SH-SY5Y (cell line): ENCODE results near the gene TPX2.

Experiments used
- GATA2 ChIP-seq: IDR thresholded peaks from 2 replicates; pipeline ENCODE4 v1.6.1; 2011; ENCODE audit warnings: mild to moderate bottlenecking, low read depth, low read length
- GATA3 ChIP-seq: IDR thresholded peaks from 2 replicates; pipeline ENCODE4 v1.6.1; 2011; ENCODE audit warnings: low read depth, mild to moderate bottlenecking, low read length, moderate library complexity

GRCh38 chr20:31819083-31819784 lies 80.1 kb downstream of the TPX2 start, which contains the start of gene MYLK2:
- TF ChIP-seq GATA2 (no peak), GATA3 (no peak)
